ENCODE measurements around the gene RAI14.
"Not testable (repeated sequence)": the region's sequence is repeated elsewhere in the genome, so short reads cannot be mapped to it uniquely, and the experiment has no call there.

Gene RAI14

GRCh38 chr5:34756781-34757624 is 100.9 kb downstream of the RAI14 start:
- no peak for FAIRE-seq
- DNase-seq (ENCODE audit: insufficient read length, low spot score): no peak

- DNase-seq (ENCODE audit: insufficient read length, low spot score) (no peak), FAIRE-seq (no peak)
Measured at GRCh38 chr5:34758514-34758913, 102.4 kb downstream of the RAI14 start.

- not testable (repeated sequence) for FAIRE-seq; DNase-seq (ENCODE audit: insufficient read length, low spot score)
Measured at GRCh38 chr5:34759213-34759612, 103.1 kb downstream of the RAI14 start.

GRCh38 chr5:34765662-34766061 is 109.5 kb downstream of the RAI14 start:
- FAIRE-seq (no peak), DNase-seq (ENCODE audit: insufficient read length, low spot score) (no peak)

- no peak for FAIRE-seq
Measured at GRCh38 chr5:34767180-34767579, 111.1 kb downstream of the RAI14 start.

GRCh38 chr5:34770486-34770885 is 114.4 kb downstream of the RAI14 start:
- no peak for FAIRE-seq
- DNase-seq (ENCODE audit: insufficient read length, low spot score): no peak

More at GRCh38 chr5:34767180-34767579, 111.1 kb downstream of the RAI14 start:
- DNase-seq (ENCODE audit: insufficient read length, low spot score): no peak

- no peak for FAIRE-seq
- no peak for DNase-seq (ENCODE audit: insufficient read length, low spot score)
Measured at GRCh38 chr5:34771076-34771475, 114.9 kb downstream of the RAI14 start.

GRCh38 chr5:34772267-34773098 is 116.4 kb downstream of the RAI14 start:
- DNase-seq (ENCODE audit: insufficient read length, low spot score) (no peak), FAIRE-seq (no peak)

GRCh38 chr5:34774139-34774538 is 118.0 kb downstream of the RAI14 start:
- DNase-seq (ENCODE audit: insufficient read length, low spot score) (no peak), FAIRE-seq (no peak)

- FAIRE-seq; DNase-seq (ENCODE audit: insufficient read length, low spot score): not testable (repeated sequence)
Measured at GRCh38 chr5:34774678-34775077, 118.5 kb downstream of the RAI14 start.

GRCh38 chr5:34775886-34776285 is 119.8 kb downstream of the RAI14 start:
- DNase-seq (ENCODE audit: insufficient read length, low spot score): no peak
- FAIRE-seq: no peak

- DNase-seq (ENCODE audit: insufficient read length, low spot score) (no peak), FAIRE-seq (no peak)
Measured at GRCh38 chr5:34778091-34778850, 122.1 kb downstream of the RAI14 start.

GRCh38 chr5:34783892-34784291 is 127.8 kb downstream of the RAI14 start:
- FAIRE-seq: not testable (repeated sequence)

GRCh38 chr5:34787035-34787434 is 130.9 kb downstream of the RAI14 start:
- DNase-seq (ENCODE audit: insufficient read length, low spot score): no peak
- no peak for FAIRE-seq

More at GRCh38 chr5:34783892-34784291, 127.8 kb downstream of the RAI14 start:
- not testable (repeated sequence) for DNase-seq (ENCODE audit: insufficient read length, low spot score)

- no peak for DNase-seq (ENCODE audit: insufficient read length, low spot score)
- FAIRE-seq: no peak
Measured at GRCh38 chr5:34789021-34789531, 132.9 kb downstream of the RAI14 start.

GRCh38 chr5:34789639-34790038 is 133.5 kb downstream of the RAI14 start:
- FAIRE-seq (no peak), DNase-seq (ENCODE audit: insufficient read length, low spot score) (no peak)

- DNase-seq (ENCODE audit: insufficient read length, low spot score): no peak
- no peak for FAIRE-seq
Measured at GRCh38 chr5:34790069-34790468, 133.9 kb downstream of the RAI14 start.

GRCh38 chr5:34791761-34792244 is 135.7 kb downstream of the RAI14 start:
- DNase-seq (ENCODE audit: insufficient read length, low spot score) (no peak), FAIRE-seq (no peak)

GRCh38 chr5:34802834-34803563 is 146.9 kb downstream of the RAI14 start:
- FAIRE-seq: no peak
- no peak for DNase-seq (ENCODE audit: insufficient read length, low spot score)
